ENCODE data around the gene NDUFA7. TPM values are rescaled to one million over a fixed set of nuclear protein-coding genes. Genes with fewer than 3 reads are reported as not detected.
"Not testable (repeated sequence)": the region's sequence is repeated elsewhere in the genome, so short reads cannot be mapped to it uniquely, and the experiment has no call there.

The NDUFA7 gene
- total and polyA plus RNA-seq, 2 donors (not counting 1 experiment from before 2014, with no cell fraction given): 28.6 to 71.7 TPM

DNA sequence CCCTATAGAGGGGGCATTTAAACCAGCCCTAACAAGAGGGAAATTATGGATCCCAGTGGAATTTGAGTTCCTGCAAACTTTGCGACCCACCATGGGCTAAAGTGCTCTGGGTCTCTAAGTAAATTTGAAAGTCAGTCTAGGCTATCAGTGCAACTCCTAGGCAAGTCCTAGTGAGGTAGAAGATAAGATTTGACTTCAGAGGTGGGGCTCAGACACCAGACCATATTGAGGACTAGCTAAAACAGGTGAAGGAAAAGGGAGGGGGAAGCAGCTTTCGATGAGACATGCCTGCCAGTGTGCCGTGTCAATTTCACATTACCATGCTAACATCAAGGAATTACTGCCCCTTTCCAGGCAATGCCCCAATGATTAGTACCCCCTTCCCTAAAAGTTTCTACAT, 51.5 kb downstream of the NDUFA7 start:
- H3K4me3 Mint-ChIP-seq: peak overlapping the region; percentile 86

DNA sequence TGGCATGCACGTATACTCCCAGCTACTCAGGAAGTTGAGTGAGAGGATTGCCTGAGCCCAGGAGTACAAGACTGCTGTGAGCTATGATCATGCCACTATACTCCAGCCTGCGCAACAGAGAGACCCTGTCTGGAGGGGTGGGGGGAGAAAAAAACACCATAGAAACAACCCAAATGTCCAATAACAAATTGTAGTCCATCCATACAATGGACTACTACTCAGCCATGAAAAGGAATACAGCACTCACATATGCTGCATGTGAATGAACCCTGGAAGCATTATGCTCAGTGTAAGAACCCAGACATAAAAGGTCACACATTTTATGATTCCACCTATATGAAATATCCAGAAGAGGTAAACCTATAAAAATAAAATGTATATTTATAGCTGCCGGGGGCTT, 55.3 kb downstream of the NDUFA7 start:
- TF ChIP-seq, protein P1, sequence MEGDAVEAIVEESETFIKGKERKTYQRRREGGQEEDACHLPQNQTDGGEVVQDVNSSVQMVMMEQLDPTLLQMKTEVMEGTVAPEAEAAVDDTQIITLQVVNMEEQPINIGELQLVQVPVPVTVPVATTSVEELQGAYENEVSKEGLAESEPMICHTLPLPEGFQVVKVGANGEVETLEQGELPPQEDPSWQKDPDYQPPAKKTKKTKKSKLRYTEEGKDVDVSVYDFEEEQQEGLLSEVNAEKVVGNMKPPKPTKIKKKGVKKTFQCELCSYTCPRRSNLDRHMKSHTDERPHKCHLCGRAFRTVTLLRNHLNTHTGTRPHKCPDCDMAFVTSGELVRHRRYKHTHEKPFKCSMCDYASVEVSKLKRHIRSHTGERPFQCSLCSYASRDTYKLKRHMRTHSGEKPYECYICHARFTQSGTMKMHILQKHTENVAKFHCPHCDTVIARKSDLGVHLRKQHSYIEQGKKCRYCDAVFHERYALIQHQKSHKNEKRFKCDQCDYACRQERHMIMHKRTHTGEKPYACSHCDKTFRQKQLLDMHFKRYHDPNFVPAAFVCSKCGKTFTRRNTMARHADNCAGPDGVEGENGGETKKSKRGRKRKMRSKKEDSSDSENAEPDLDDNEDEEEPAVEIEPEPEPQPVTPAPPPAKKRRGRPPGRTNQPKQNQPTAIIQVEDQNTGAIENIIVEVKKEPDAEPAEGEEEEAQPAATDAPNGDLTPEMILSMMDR (IDR thresholded peaks at IDR 0.05): no peak
- no peak for TF ChIP-seq EZH2 (IDR thresholded peaks at IDR 0.05; ENCODE audit: borderline replicate concordance, insufficient read depth, low read depth, low read length, poor library complexity, severe bottlenecking)
- Mint-ChIP-seq H3K27ac (no peak overlapping the region), H3K9me3 (ENCODE audit: insufficient read depth) (no peaks in the 10 kb centered on the region), H3K4me1 (peaks cover 19% of the 10 kb centered on the region), H3K4me3 (no peak overlapping the region), H3K27me3 (no peaks in the 10 kb centered on the region)
- no peaks in the 10 kb centered on the region for H3K9me3 ChIP-seq (ENCODE audit: control extremely low read depth in 1 of 3, control insufficient read depth in 2 of 3, insufficient read depth in 1 of 3, low read length in 2 of 3)
- DNase-seq: no peak
- H2AFZ ChIP-seq (ENCODE audit: insufficient read depth, low read depth, low read length, poor library complexity, severe bottlenecking): no peak overlapping the region
- WGBS (ENCODE audit: insufficient coverage): 53% methylated on average over 2 of the region's 3 CpGs
- H3K27ac ChIP-seq (ENCODE audit: low read length in 2 of 2): no peak overlapping the region
- ChIA-PET POLR2A (interaction anchor here (0.7 kb wide), 1 partner anchor 1072 kb away, joined by 4 read pairs; no protein-coding TSS in a partner anchor), CTCF (interaction anchor here (1.7 kb wide), 1 partner anchor 55 kb away, joined by 7 read pairs; the partner anchor contains the start of genes NDUFA7 and RPS28)
- H3K79me2 ChIP-seq (ENCODE audit: control insufficient read depth, insufficient read depth, low read length): no peaks in the 10 kb centered on the region
- H3K9ac ChIP-seq (ENCODE audit: low read length): no peak overlapping the region
- no peaks in the 10 kb centered on the region for H4K20me1 ChIP-seq (ENCODE audit: control insufficient read depth, insufficient read depth, low read length, poor library complexity, severe bottlenecking)
- no peaks in the 10 kb centered on the region for H3K27me3 ChIP-seq (replicated peaks in 1 of 4; ENCODE audit: control extremely low read depth in 1 of 4, control insufficient read depth in 3 of 4, insufficient read depth in 4 of 4, low read length in 3 of 4)
- peaks cover 0 to 11% of the 10 kb centered on the region in 2 experiments for H3K36me3 ChIP-seq (replicated peaks in 1 of 2; ENCODE audit: control extremely low read depth in 1 of 2, control insufficient read depth in 1 of 2, extremely low read depth in 1 of 2, insufficient read depth in 2 of 2, low read length in 1 of 2)
- no peak overlapping the region for H3K4me2 ChIP-seq (replicated peaks; ENCODE audit: low read depth, low read length, poor library complexity, severe bottlenecking)
- intact Hi-C loops (cut with micrococcal nuclease): loop anchor here (5.0 kb wide), 1 partner anchor 131 kb away; no protein-coding TSS in a partner anchor
- ATAC-seq (ENCODE audit: low read depth): no peak
- peaks cover 14 to 22% of the 10 kb centered on the region in 2 donors for H3K4me1 ChIP-seq (ENCODE audit: control insufficient read depth in 2 of 2, insufficient read depth in 2 of 2, low read length in 2 of 2)
- no peak overlapping the region for H3K4me3 ChIP-seq (ENCODE audit: control extremely low read depth in 1 of 5, extremely low read depth in 1 of 5, insufficient read depth in 1 of 5, low read depth in 2 of 5, low read length in 4 of 5)

More for the DNA sequence above, 51.5 kb downstream of the NDUFA7 start:
- CTCF ChIA-PET: interaction anchor here (0.6 to 2.1 kb wide), 5 partner anchors 16 to 326 kb away, joined by 3 to 8 read pairs (median 5); partner anchors contain the start of genes NDUFA7, RPS28 and TIMM44
- Histone ChIP-seq H3K9me3 (ENCODE audit: control extremely low read depth in 1 of 3, control insufficient read depth in 2 of 3, insufficient read depth in 1 of 3, low read length in 2 of 3) (no peaks in the 10 kb centered on the region), H3K27ac (ENCODE audit: low read length in 2 of 2) (peak overlapping the region; percentile 88), H3K36me3 (replicated peaks in 1 of 2; ENCODE audit: control extremely low read depth in 1 of 2, control insufficient read depth in 1 of 2, extremely low read depth in 1 of 2, insufficient read depth in 2 of 2, low read length in 1 of 2) (no peaks in the 10 kb centered on the region), H3K4me3 (ENCODE audit: control extremely low read depth in 1 of 5, extremely low read depth in 1 of 5, insufficient read depth in 1 of 5, low read depth in 2 of 5, low read length in 4 of 5) (peak overlapping the region in 4 of 5 experiments; percentile 51 to 64 (median 56)), H3K4me2 (replicated peaks; ENCODE audit: low read depth, low read length, poor library complexity, severe bottlenecking) (peak overlapping the region; percentile 70), H3K4me1 (ENCODE audit: control insufficient read depth in 2 of 2, insufficient read depth in 2 of 2, low read length in 2 of 2) (peaks cover 14 to 22% of the 10 kb centered on the region in 2 donors), H3K27me3 (replicated peaks in 1 of 4; ENCODE audit: control extremely low read depth in 1 of 4, control insufficient read depth in 3 of 4, insufficient read depth in 4 of 4, low read length in 3 of 4) (no peaks in the 10 kb centered on the region), H3K79me2 (ENCODE audit: control insufficient read depth, insufficient read depth, low read length) (no peaks in the 10 kb centered on the region), H2AFZ (ENCODE audit: insufficient read depth, low read depth, low read length, poor library complexity, severe bottlenecking) (peak overlapping the region; percentile 70), H3K9ac (ENCODE audit: low read length) (peak overlapping the region; percentile 65), H4K20me1 (ENCODE audit: control insufficient read depth, insufficient read depth, low read length, poor library complexity, severe bottlenecking) (no peaks in the 10 kb centered on the region)
- Mint-ChIP-seq H3K9me3 (ENCODE audit: insufficient read depth) (no peaks in the 10 kb centered on the region), H3K27me3 (no peaks in the 10 kb centered on the region), H3K27ac (peak overlapping the region; percentile 96), H3K4me1 (peaks cover 21% of the 10 kb centered on the region)
- 7% methylated on average over 2 of the region's 3 CpGs for WGBS (ENCODE audit: insufficient coverage)
- no peak for ATAC-seq (ENCODE audit: low read depth)
- intact Hi-C loops (cut with micrococcal nuclease): loop anchor here (5.0 kb wide), 1 partner anchor 128 kb away; no protein-coding TSS in a partner anchor
- peak; percentile 22 for DNase-seq
- TF ChIP-seq, protein P1 (IDR thresholded peaks at IDR 0.05): no peak
- no peak for TF ChIP-seq EZH2 (IDR thresholded peaks at IDR 0.05; ENCODE audit: borderline replicate concordance, insufficient read depth, low read depth, low read length, poor library complexity, severe bottlenecking)
- POLR2A ChIA-PET: interaction anchor here (0.6 kb wide), 1 partner anchor 249 kb away, joined by 3 read pairs; no protein-coding TSS in a partner anchor

DNA sequence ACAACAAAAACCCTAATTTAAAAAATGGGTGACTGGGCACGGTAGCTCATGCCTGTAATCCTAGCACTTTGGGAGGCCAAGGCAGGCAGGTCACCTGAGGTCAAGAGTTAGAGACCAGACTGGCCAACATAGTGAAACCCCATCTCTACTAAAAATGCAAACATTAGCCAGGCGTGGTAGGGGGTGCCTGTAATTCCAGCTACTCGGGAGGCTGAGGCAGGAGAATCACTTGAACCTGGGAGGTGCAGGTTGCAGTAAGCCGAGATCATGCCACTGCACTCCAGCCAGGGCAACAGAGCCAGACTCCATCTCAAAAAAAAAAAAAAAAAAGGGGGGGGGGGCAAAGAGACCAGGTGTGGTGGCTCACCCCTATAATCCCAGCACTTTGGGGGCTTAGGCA, 56.9 kb downstream of the NDUFA7 start:
- H4K20me1 ChIP-seq (ENCODE audit: control insufficient read depth, insufficient read depth, low read length, poor library complexity, severe bottlenecking); H3K9ac ChIP-seq (ENCODE audit: low read length); intact Hi-C loops (cut with micrococcal nuclease); DNase-seq; H3K27ac Mint-ChIP-seq; H3K9me3 Mint-ChIP-seq (ENCODE audit: insufficient read depth); H3K4me3 ChIP-seq (ENCODE audit: control extremely low read depth in 1 of 5, extremely low read depth in 1 of 5, insufficient read depth in 1 of 5, low read depth in 2 of 5, low read length in 4 of 5); H3K79me2 ChIP-seq (ENCODE audit: control insufficient read depth, insufficient read depth, low read length); H3K27ac ChIP-seq (ENCODE audit: low read length in 2 of 2); H3K9me3 ChIP-seq (ENCODE audit: control extremely low read depth in 1 of 3, control insufficient read depth in 2 of 3, insufficient read depth in 1 of 3, low read length in 2 of 3); POLR2A ChIA-PET; ATAC-seq (ENCODE audit: low read depth); H3K27me3 Mint-ChIP-seq; H3K27me3 ChIP-seq (replicated peaks in 1 of 4; ENCODE audit: control extremely low read depth in 1 of 4, control insufficient read depth in 3 of 4, insufficient read depth in 4 of 4, low read length in 3 of 4); H2AFZ ChIP-seq (ENCODE audit: insufficient read depth, low read depth, low read length, poor library complexity, severe bottlenecking); H3K4me3 Mint-ChIP-seq; H3K4me2 ChIP-seq (replicated peaks; ENCODE audit: low read depth, low read length, poor library complexity, severe bottlenecking): not testable (repeated sequence)
- Histone ChIP-seq H3K36me3 (replicated peaks in 1 of 2; ENCODE audit: control extremely low read depth in 1 of 2, control insufficient read depth in 1 of 2, extremely low read depth in 1 of 2, insufficient read depth in 2 of 2, low read length in 1 of 2) (peaks cover 2 to 15% of the 10 kb centered on the region in 2 experiments), H3K4me1 (ENCODE audit: control insufficient read depth in 2 of 2, insufficient read depth in 2 of 2, low read length in 2 of 2) (peaks cover 5 to 11% of the 10 kb centered on the region in 2 donors)
- H3K4me1 Mint-ChIP-seq: peaks cover 10% of the 10 kb centered on the region
- CTCF ChIA-PET: interaction anchor here (0.8 to 1.9 kb wide), 2 partner anchors 10 to 193 kb away, joined by 3 to 4 read pairs; no protein-coding TSS in a partner anchor
- 100% methylated on average over 1 of the region's 4 CpGs for WGBS (ENCODE audit: insufficient coverage)
